ENCODE data around the gene MALSU1.
A peak's percentile ranks its signal among the peaks of the same experiment; 100 is the strongest.
"Not testable (repeated sequence)": the region's sequence is repeated elsewhere in the genome, so short reads cannot be mapped to it uniquely, and the experiment has no call there.

The MALSU1 gene

GRCh38 chr7:23298141-23298881 lies 828 bp upstream of the MALSU1 start:
- Histone ChIP-seq H3K4me3 (ENCODE audit: severe bottlenecking) (no peak overlapping the region), H3K36me3 (ENCODE audit: low read depth) (peaks cover 27% of the 10 kb centered on the region), H3K27me3 (ENCODE audit: insufficient read depth, poor library complexity, severe bottlenecking) (no peaks in the 10 kb centered on the region), H3K4me1 (ENCODE audit: insufficient read depth, poor library complexity, severe bottlenecking) (peaks cover 10% of the 10 kb centered on the region), H3K27ac (ENCODE audit: poor library complexity, severe bottlenecking) (peak overlapping the region; percentile 76), H3K9me3 (ENCODE audit: severe bottlenecking) (no peaks in the 10 kb centered on the region)
- ATAC-seq (ENCODE audit: low read depth) (no peak), DNase-seq (ENCODE audit: low spot score) (no peak)
- no peak for TF ChIP-seq CTCF (IDR thresholded peaks at IDR 0.05; ENCODE audit: poor library complexity, severe bottlenecking)

- ATAC-seq (ENCODE audit: low read depth) (peak; percentile 15), DNase-seq (ENCODE audit: low spot score) (no peak)
- Histone ChIP-seq H3K4me1 (ENCODE audit: insufficient read depth, poor library complexity, severe bottlenecking) (peaks cover 10% of the 10 kb centered on the region), H3K27ac (ENCODE audit: poor library complexity, severe bottlenecking) (peak overlapping the region; percentile 76), H3K4me3 (ENCODE audit: severe bottlenecking) (peak overlapping the region; percentile 94), H3K36me3 (ENCODE audit: low read depth) (peaks cover 39% of the 10 kb centered on the region), H3K27me3 (ENCODE audit: insufficient read depth, poor library complexity, severe bottlenecking) (no peaks in the 10 kb centered on the region), H3K9me3 (ENCODE audit: severe bottlenecking) (no peaks in the 10 kb centered on the region)
- no peak for TF ChIP-seq CTCF (IDR thresholded peaks at IDR 0.05; ENCODE audit: poor library complexity, severe bottlenecking)
Observed at GRCh38 chr7:23299770-23300300, 696 bp downstream of the MALSU1 start.

DNA sequence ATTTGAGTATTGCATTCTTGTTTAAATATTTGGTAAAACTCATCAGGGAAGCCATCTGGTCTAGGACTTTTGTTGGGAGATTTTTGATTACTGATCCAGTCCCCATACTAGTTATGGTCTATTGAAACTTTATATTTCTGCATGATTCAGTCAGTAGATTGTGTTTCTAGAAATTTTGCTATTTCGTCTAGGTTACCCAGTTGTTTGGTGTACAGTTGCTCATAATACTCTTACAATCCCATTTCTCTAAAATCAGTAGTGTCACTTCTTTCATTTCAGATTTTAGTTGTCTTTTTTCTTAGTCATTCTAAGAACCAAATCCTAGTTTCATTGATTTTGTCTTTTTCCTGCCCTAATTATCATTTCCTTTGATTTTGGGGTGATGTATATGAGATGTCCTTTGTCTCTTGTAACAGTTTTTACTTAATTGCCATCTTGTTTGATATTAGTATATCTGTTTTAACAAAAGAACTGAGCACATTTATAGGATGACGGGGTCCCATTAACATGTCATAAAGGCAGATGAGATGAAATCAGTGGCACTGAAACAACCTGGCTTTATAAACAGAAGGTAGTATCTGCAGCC lies 7.9 kb downstream of the MALSU1 start:
- ATAC-seq (ENCODE audit: low read depth) (no peak), DNase-seq (ENCODE audit: low spot score) (no peak)
- Histone ChIP-seq H3K9me3 (ENCODE audit: severe bottlenecking) (no peaks in the 10 kb centered on the region), H3K4me1 (ENCODE audit: insufficient read depth, poor library complexity, severe bottlenecking) (no peaks in the 10 kb centered on the region), H3K27me3 (ENCODE audit: insufficient read depth, poor library complexity, severe bottlenecking) (no peaks in the 10 kb centered on the region), H3K27ac (ENCODE audit: poor library complexity, severe bottlenecking) (no peak overlapping the region), H3K36me3 (ENCODE audit: low read depth) (peaks cover 93% of the 10 kb centered on the region), H3K4me3 (ENCODE audit: severe bottlenecking) (no peak overlapping the region)
- no peak for TF ChIP-seq CTCF (IDR thresholded peaks at IDR 0.05; ENCODE audit: poor library complexity, severe bottlenecking)

GRCh38 chr7:23308754-23309153 lies 9.6 kb downstream of the MALSU1 start:
- Histone ChIP-seq H3K27me3 (ENCODE audit: insufficient read depth, poor library complexity, severe bottlenecking) (no peaks in the 10 kb centered on the region), H3K27ac (ENCODE audit: poor library complexity, severe bottlenecking) (no peak overlapping the region), H3K4me3 (ENCODE audit: severe bottlenecking) (no peak overlapping the region), H3K36me3 (ENCODE audit: low read depth) (peaks cover 96% of the 10 kb centered on the region), H3K4me1 (ENCODE audit: insufficient read depth, poor library complexity, severe bottlenecking) (no peaks in the 10 kb centered on the region), H3K9me3 (ENCODE audit: severe bottlenecking) (no peaks in the 10 kb centered on the region)
- TF ChIP-seq CTCF (IDR thresholded peaks at IDR 0.05; ENCODE audit: poor library complexity, severe bottlenecking) = no peak
- ATAC-seq (ENCODE audit: low read depth) = no peak
- no peak for DNase-seq (ENCODE audit: low spot score)

DNA sequence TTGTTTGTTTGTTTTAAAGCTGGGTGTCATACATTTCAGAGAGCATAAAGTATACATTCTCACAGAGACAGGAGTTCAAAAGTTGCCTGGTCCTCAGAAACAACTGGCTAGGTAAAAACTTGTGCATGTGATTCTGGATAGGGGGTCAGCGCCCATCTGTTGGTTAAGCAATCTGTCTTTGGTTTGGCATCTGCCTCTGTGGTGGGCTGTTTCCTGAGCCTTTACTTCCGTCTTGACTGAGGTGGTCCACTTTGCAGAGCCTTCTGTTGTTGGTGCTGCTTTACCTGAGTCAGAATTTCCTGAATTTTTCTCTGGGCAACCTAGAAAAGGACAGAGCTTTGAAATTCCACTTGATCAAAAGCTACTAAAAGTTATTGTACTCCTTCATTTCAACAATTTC lies 13.0 kb downstream of the MALSU1 start:
- not testable (repeated sequence) for H3K4me1 ChIP-seq (ENCODE audit: insufficient read depth, poor library complexity, severe bottlenecking); H3K27ac ChIP-seq (ENCODE audit: poor library complexity, severe bottlenecking); H3K4me3 ChIP-seq (ENCODE audit: severe bottlenecking); H3K27me3 ChIP-seq (ENCODE audit: insufficient read depth, poor library complexity, severe bottlenecking); ATAC-seq (ENCODE audit: low read depth); H3K9me3 ChIP-seq (ENCODE audit: severe bottlenecking); DNase-seq (ENCODE audit: low spot score)
- H3K36me3 ChIP-seq (ENCODE audit: low read depth) = peaks cover 95% of the 10 kb centered on the region
